PC-3 (cell line): ENCODE results near the gene TMEM82. TPM values are rescaled to one million over a fixed set of nuclear protein-coding genes. Genes with fewer than 3 reads are reported as not detected.

Experiments
- ATAC-seq: fragments of 200-7000 bp; cut with Tn5 transposase; 2 replicates; pipeline ENCODE4 v1.9.1; 2020; ENCODE audit warnings: mild to moderate bottlenecking, moderate library complexity
- BruUV-seq: library from RNA; stranded (reverse); fragments of 400-500 nt; replicated peaks from 2 replicates; lab custom pipeline; 2021; lab: Mats Ljungman, UMichigan
- CTCF ChIA-PET: fragments of 300-600 bp; sonication (Branson Sonifier 250); formaldehyde crosslinking; loops from one replicate; lab custom pipeline; 2022; ENCODE audit warnings: antibody characterized with exemption; lab: Charles Lee
- POLR2A ChIA-PET: fragments of 300-600 bp; sonication (Branson Sonifier 250); formaldehyde crosslinking; loops from one replicate; lab custom pipeline; 2022; ENCODE audit warnings: antibody characterized with exemption; ENCODE audit not compliant: unreplicated experiment; lab: Charles Lee
- DNase-seq: peaks from one replicate; pipeline ENCODE4 v3.0.0-alpha.2; 2015
- H2AFZ ChIP-seq: fragments of 300-600 bp; sonication (generic); 2 replicates; pipeline ENCODE4 v1.6.0; 2016; ENCODE audit warnings: antibody characterized with exemption, low read length
- H3F3A ChIP-seq: fragments of 300-600 bp; sonication (generic); one replicate; pipeline ENCODE4 v1.6.0; 2017; ENCODE audit warnings: antibody characterized with exemption, low read length, control low read depth, mild to moderate bottlenecking; ENCODE audit not compliant: unreplicated experiment
- H3K27ac ChIP-seq: fragments of 300-600 bp; sonication (generic); 2 replicates; pipeline ENCODE4 v1.5.1; 2016; ENCODE audit warnings: mild to moderate bottlenecking, low read length
- H3K27me3 ChIP-seq: fragments of 300-600 bp; sonication (generic); 2 replicates; pipeline ENCODE4 v1.6.1; 2016; ENCODE audit warnings: low read length, mixed read lengths
- H3K36me3 ChIP-seq: fragments of 300-600 bp; sonication (generic); 2 replicates; pipeline ENCODE4 v1.6.1; 2016; ENCODE audit warnings: low read depth, mixed run types, low read length, mixed read lengths
- H3K4me1 ChIP-seq: fragments of 300-600 bp; sonication (generic); 2 replicates; pipeline ENCODE4 v1.5.1; 2016; ENCODE audit warnings: low read length; ENCODE audit not compliant: insufficient read depth
- H3K4me2 ChIP-seq: fragments of 300-600 bp; sonication (generic); 2 replicates; pipeline ENCODE4 v1.6.0; 2016; ENCODE audit warnings: low read length
- H3K4me3 ChIP-seq: fragments of 300-600 bp; sonication (generic); 2 replicates; pipeline ENCODE4 v1.5.1; 2016; ENCODE audit warnings: mild to moderate bottlenecking, low read length, mixed read lengths
- H3K79me2 ChIP-seq: fragments of 300-600 bp; sonication (generic); 2 replicates; pipeline ENCODE4 v1.6.1; 2017; ENCODE audit warnings: low read length, mixed read lengths
- H3K9ac ChIP-seq: fragments of 300-600 bp; sonication (generic); 2 replicates; pipeline ENCODE4 v1.6.0; 2016; ENCODE audit warnings: mild to moderate bottlenecking, low read length
- H3K9me2 ChIP-seq: fragments of 300-600 bp; sonication (generic); replicated peaks from 2 replicates; pipeline ENCODE4 v1.6.1; 2016; ENCODE audit warnings: mixed run types, low read length, mixed read lengths
- H3K9me3 ChIP-seq: fragments of 300-600 bp; sonication (generic); 2 replicates; pipeline ENCODE4 v1.6.1; 2016; ENCODE audit warnings: low read length, mixed read lengths
- H4K20me1 ChIP-seq: fragments of 300-600 bp; sonication (generic); 2 replicates; pipeline ENCODE4 v1.6.1; 2016; ENCODE audit warnings: low read length, mixed read lengths
- EZH2 ChIP-seq: fragments of 300-600 bp; sonication (generic); IDR thresholded peaks from one replicate; pipeline ENCODE4 v1.6.1; 2017; ENCODE audit warnings: antibody characterized with exemption, mild to moderate bottlenecking, low read length; ENCODE audit not compliant: unreplicated experiment
- EZH2phosphoT487 ChIP-seq: fragments of 300-600 bp; sonication (generic); IDR thresholded peaks from 2 replicates; pipeline ENCODE4 v1.6.1; 2018; ENCODE audit warnings: mild to moderate bottlenecking, antibody characterized with exemption, low read length, borderline replicate concordance
- intact Hi-C: fragments of 100-400 bp; cut with micrococcal nuclease; formaldehyde crosslinking; loops from 2 replicates; pipeline ENCODE4 v1.9.0; 2023
- total RNA-seq: library from RNA; depleted of rRNA; stranded (reverse); fragments of >200 nt; gene quantifications from 2 replicates; pipeline ENCODE4 v1.2.3, GENCODE V29; 2014
- TF ChIP-seq, protein P1 (sequence below): fragments of 300-600 bp; sonication (generic); conservative IDR thresholded peaks from 2 replicates; pipeline ENCODE4 v1.5.1; 2017; ENCODE audit warnings: antibody characterized with exemption, low read depth, mild to moderate bottlenecking, low read length

The TMEM82 gene
- total RNA-seq, 1 experiment from 2014 or later: not detected

DNA sequence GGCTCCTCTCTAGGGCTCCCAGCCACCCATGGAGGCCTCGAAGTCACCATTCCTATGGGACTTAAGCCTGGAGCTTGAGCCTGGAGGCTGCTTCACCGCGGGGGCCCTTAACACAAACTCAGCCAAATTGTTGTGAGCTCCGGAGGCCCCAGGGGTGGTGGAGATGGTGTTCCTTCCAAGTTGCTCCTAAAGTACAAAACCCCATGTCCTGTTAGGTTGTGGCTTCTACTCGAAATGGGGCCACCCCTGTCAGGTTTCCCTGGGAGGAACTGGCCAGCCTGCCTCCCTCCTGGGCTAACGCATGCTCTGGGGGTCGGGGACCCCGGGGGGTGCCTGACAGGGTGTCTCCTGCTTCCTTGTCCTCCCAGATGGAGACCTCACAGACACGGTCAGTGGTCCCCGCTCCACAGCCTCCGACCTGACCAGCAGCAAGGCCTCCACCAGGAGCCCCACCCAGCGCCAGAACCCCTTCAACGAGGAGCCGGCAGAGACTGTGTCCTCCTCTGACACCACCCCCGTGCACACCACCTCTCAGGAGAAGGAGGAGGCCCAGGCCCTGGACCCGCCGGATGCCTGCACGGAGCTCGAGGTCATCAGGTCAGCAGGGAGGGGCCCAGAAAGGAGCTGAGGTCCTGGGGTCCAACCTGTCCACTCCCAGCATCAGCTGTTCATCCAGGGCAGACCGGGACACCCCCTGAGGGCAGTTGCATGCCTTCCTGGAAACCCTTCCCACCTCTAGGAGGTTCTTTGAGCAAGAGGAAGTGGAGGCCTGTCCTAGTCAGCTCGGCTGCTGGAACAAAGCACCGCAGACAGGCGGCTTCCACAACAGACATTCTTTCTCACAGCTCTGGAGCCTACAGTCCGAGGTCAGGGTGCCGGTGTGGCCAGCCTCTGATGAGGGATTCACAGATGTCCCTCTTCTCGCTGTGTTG, 17.1 kb upstream of the TMEM82 start:
- Histone ChIP-seq H2AFZ (no peak overlapping the region), H3K27me3 (no peaks in the 10 kb centered on the region), H3K27ac (no peak overlapping the region), H3K9ac (no peak overlapping the region), H3K4me2 (no peak overlapping the region), H3K36me3 (peaks cover 3% of the 10 kb centered on the region; the same call in 1 of the 2 replicates), H3K79me2 (no peaks in the 10 kb centered on the region), H3F3A (no peaks in the 10 kb centered on the region), H3K9me3 (no peaks in the 10 kb centered on the region), H4K20me1 (no peaks in the 10 kb centered on the region), H3K4me1 (no peaks in the 10 kb centered on the region), H3K4me3 (no peak overlapping the region), H3K9me2 (no peaks in the 10 kb centered on the region)
- DNase-seq (no peak), ATAC-seq (no peak)
- TF ChIP-seq, protein P1, sequence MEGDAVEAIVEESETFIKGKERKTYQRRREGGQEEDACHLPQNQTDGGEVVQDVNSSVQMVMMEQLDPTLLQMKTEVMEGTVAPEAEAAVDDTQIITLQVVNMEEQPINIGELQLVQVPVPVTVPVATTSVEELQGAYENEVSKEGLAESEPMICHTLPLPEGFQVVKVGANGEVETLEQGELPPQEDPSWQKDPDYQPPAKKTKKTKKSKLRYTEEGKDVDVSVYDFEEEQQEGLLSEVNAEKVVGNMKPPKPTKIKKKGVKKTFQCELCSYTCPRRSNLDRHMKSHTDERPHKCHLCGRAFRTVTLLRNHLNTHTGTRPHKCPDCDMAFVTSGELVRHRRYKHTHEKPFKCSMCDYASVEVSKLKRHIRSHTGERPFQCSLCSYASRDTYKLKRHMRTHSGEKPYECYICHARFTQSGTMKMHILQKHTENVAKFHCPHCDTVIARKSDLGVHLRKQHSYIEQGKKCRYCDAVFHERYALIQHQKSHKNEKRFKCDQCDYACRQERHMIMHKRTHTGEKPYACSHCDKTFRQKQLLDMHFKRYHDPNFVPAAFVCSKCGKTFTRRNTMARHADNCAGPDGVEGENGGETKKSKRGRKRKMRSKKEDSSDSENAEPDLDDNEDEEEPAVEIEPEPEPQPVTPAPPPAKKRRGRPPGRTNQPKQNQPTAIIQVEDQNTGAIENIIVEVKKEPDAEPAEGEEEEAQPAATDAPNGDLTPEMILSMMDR: no peak
- no peak for TF ChIP-seq EZH2
- TF ChIP-seq EZH2phosphoT487: no peak
- ChIA-PET CTCF (no interaction called here), POLR2A (no interaction called here)
- no TSS peak for BruUV-seq
- intact Hi-C loops: no loop called here

DNA sequence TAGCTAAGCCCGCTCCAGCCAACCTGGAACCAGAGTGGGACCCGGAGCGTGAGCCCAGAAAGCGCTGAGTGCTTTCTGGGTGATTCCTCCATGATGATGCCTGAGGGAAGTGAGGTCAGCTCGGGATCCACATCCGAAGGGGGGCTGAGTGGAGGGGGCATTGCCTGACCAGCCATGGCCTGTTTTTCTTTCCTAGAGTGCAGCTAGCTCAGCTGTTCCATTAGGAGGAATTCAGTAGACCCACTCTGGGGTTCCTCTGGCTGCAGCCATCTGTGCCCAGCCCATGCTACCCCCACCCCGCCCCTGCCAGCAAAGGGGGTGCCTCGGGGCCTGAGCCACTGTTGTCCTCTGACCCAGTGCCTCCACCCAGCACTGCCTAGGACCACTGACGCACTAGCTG, 15.8 kb upstream of the TMEM82 start:
- ChIA-PET POLR2A (no interaction called here), CTCF (no interaction called here)
- ATAC-seq: no peak
- H3K9ac ChIP-seq: no peak overlapping the region
- no peak overlapping the region for H3K4me2 ChIP-seq
- no peaks in the 10 kb centered on the region for H3K9me2 ChIP-seq
- BruUV-seq: no TSS peak
- H2AFZ ChIP-seq: no peak overlapping the region
- intact Hi-C loops: no loop called here
- no peaks in the 10 kb centered on the region for H3K79me2 ChIP-seq
- H3K27me3 ChIP-seq: no peaks in the 10 kb centered on the region
- H3K4me3 ChIP-seq: no peak overlapping the region
- no peak for DNase-seq
- H3K9me3 ChIP-seq: no peaks in the 10 kb centered on the region
- no peak for TF ChIP-seq EZH2
- TF ChIP-seq, protein P1: no peak
- H3K27ac ChIP-seq: no peak overlapping the region
- H3K36me3 ChIP-seq: 0 out of 2 replicates have a peak, but pooled peaks cover 3% of the 10 kb centered on the region
- H4K20me1 ChIP-seq: no peaks in the 10 kb centered on the region
- no peaks in the 10 kb centered on the region for H3F3A ChIP-seq
- H3K4me1 ChIP-seq: no peaks in the 10 kb centered on the region

DNA sequence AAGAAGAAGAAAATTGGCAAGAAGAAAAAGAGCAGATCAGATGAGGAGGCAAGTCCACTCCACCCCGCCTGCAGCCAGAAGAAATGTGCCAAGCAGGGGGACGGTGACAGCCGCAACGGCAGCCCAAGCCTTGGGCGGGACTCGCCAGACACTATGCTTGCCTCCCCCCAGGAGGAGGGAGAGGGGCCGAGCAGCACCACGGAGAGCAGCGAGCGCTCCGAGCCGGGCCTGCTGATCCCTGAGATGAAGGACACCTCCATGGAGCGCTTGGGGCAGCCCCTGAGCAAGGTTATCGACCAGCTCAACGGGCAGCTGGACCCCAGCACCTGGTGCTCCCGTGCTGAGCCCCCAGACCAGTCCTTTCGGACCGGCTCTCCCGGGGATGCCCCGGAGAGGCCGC, 15.3 kb upstream of the TMEM82 start:
- no peaks in the 10 kb centered on the region for H3K27me3 ChIP-seq
- TF ChIP-seq, protein P1: no peak
- TF ChIP-seq EZH2: no peak
- TF ChIP-seq EZH2phosphoT487: no peak
- H3K9ac ChIP-seq: no peak overlapping the region
- no peaks in the 10 kb centered on the region for H3K79me2 ChIP-seq
- no peak for DNase-seq
- ChIA-PET POLR2A (no interaction called here), CTCF (no interaction called here)
- H3F3A ChIP-seq: no peaks in the 10 kb centered on the region
- intact Hi-C loops: no loop called here
- H3K27ac ChIP-seq: no peak overlapping the region
- H3K4me2 ChIP-seq: no peak overlapping the region
- H3K4me1 ChIP-seq: no peaks in the 10 kb centered on the region
- no peaks in the 10 kb centered on the region for H3K9me3 ChIP-seq
- H4K20me1 ChIP-seq: no peaks in the 10 kb centered on the region
- H2AFZ ChIP-seq: no peak overlapping the region
- H3K4me3 ChIP-seq: no peak overlapping the region
- no peaks in the 10 kb centered on the region for H3K9me2 ChIP-seq
- no peak for ATAC-seq
- H3K36me3 ChIP-seq: 0 out of 2 replicates have a peak, but pooled peaks cover 3% of the 10 kb centered on the region
- BruUV-seq: TSS peak; percentile 27
